Stimulated activated CD4-positive, alpha-beta T cell treated with anti-CD3 and anti-CD28 coated beads, TNF-alpha, amount 100 ng/mL, for 1 hour (primary cell): ENCODE data around the gene VMAC.

Experiments
- DNase-seq, 3 donors: peaks; one replicate each; pipeline ENCODE4 v3.0.0-alpha.2; 2020; ENCODE audit warnings: low read depth in 3 of 3, low spot score in 1 of 3

The VMAC gene

GRCh38 chr19:5927441-5927821 lies 22.8 kb downstream of the VMAC start:
- DNase-seq, result no peak

DNA sequence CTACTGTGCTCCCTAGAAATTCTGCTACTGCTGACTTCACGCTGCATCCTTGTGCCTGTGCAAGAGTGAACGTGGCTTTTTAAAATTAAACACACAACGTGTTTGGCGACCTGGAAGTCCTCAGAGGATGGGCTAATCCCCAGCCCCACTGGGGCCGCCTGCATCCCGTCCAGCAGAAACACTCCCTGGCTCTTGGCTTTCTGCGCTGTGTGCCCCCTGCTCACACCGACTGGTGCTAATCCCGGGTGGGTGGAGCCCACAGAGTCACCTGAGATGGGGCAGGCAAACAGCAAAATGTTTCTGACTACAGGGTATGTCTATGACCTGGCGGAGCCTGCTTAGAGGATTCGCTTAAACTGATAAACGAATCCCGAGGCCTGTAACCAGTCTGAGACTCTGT lies 24.5 kb downstream of the VMAC start:
- DNase-seq, result no peak

DNA sequence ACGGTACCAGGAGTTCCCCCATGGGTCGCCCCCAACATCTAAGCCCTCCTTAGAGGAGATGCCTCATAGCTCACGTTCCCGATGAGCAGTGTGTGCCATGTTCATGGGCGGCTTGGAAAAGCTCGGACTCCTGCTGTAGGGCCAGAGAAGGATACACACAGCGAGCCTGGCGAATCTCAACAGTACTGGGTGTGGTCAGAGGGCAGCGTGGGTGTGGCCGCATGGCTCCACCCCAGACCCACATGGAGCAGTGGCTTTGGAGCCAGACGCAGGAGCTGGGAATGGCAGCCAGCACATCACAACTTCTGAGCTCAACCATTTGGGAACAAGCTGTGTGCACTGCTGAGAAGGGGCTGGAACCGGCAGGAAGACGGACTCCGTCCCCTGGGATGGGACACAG lies 25.0 kb downstream of the VMAC start:
- no peak for DNase-seq

- DNase-seq, result no peak
These were observed 26.6 kb downstream of the VMAC start for GRCh38 chr19:5931251-5931650.

- DNase-seq, result no peak
These were observed 27.5 kb downstream of the VMAC start for GRCh38 chr19:5932146-5932545.

- DNase-seq, result no peak
These were observed 28.1 kb downstream of the VMAC start for GRCh38 chr19:5932609-5933262.

- no peak for DNase-seq
These were observed 28.9 kb downstream of the VMAC start for GRCh38 chr19:5933391-5934068.

DNA sequence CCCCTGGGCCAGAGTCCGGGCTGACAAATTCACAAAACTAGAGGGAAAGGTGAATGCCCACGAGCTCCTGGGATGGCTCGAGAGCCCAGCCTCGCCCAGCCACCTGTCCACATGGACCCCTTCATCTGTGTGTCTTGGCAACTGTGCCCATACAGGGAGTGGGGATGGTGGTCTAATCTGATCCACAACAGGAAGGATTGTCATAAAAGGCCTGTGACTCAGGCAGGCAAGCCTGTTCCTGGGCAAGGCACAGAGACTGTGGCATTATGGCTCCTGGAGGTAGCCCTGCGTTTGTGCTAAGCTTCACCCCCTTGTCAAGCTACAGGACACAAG lies 29.4 kb downstream of the VMAC start:
- no peak for DNase-seq

DNA sequence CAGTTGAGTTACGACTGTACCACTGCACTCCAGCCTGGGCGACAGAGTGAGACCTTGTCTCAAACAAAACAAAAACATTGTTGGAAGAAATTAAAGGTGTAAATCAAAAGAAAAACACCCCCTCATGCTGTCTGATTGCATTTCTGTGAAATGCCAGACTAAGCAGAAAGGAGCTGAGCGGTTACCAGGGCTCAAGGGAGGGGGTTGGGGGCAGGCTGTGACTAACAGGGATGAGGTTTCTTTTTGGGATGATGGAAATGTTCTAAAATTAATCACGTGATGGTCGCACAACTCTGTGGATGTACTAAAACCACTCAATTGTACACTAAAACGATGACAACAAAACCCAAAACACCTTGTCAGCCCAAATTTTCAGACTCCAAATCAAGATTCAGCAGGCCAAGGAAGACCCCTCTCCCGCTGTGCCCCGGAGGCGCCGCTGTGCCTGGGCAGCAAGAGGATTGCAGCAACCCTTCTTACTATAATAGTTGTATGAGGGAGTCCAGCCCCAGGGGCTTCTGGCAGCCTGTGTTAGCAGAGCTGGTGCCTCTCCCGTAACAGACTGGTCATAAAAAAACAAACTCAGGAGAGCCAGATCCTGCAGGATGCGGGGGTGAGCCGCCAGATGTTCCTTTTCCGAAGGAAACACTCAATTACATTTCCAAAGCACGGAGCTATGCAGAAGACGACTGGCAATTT lies 30.3 kb downstream of the VMAC start:
- DNase-seq, result no peak

DNA sequence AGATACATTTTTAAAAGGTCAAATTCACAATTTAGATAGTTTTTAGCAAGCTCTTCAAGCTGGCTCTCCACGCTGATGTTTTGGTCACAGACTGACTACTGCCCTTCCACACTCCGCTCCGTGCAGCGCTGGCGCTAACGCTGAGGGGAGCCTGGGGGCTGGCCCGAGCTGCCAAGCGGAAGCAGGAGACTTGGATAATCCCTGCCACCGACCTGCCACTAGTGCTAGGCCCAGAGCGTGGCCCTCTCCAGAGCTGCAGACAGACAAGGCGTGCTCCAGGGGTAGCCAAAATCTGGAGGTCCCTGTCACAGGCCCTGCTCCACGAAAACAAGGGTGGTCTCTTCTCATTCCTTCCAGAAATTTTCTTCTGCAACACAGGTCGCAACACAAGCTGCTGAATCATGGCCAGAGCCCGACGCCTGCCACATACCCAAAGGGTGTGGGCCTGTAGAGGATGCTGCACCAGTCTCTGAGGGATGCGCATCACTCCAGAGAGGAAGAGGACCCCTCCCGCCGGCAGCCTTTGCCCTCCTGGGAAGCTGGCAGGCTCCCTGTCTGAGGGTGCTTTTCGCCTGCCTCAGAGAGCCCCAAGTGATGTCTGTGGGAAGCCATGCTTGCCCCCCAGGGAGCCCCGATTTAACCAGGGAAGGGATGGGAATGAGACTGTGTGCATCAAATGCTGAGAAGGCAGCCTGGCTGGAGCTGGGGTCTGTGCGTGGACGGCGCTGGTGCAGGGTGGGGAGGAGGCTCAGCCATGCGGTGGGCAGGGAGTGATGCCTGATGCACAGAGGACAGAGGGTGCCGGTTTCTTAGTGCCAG lies 31.0 kb downstream of the VMAC start:
- no peak for DNase-seq

DNA sequence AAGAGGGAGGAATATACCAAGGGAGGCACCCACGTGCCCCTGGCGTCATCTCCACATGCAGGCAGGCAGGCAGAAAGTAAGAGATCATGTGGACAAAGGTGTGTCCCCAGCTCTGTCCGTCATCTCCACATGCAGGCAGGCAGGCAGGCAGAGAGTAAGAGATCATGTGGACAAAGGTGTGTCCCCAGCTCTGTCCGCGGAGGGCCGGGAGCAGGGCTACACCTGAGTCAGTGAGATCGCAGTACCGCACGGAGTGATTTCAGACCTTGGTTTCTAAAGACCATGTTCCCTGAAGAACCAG lies 31.6 kb downstream of the VMAC start:
- no peak for DNase-seq

GRCh38 chr19:5937550-5937949 lies 32.9 kb downstream of the VMAC start:
- no peak for DNase-seq

GRCh38 chr19:5940260-5941208 lies 35.9 kb downstream of the VMAC start:
- no peak for DNase-seq

GRCh38 chr19:5941673-5942072 lies 37.0 kb downstream of the VMAC start:
- DNase-seq, result no peak

DNA sequence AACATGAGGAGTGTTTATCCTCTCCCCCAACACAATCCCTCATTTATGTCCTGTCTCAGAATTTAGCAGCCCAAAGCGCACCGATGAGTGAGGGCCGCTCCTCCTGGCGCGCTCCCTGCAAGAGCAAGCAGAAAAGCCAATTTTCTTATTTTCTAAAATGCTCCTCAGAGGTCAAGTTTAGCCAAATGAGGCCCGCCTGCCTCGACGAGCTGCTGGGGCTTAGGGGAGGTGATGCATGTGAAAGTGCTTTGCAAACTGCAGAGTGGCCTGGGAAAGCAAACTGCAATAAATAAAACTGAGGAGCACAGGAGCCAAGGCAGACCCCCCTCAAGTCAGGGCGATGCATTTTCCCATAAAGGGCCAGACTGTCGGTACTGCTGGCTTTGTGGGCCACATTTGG lies 38.4 kb downstream of the VMAC start:
- DNase-seq, result no peak

GRCh38 chr19:5943623-5944022 lies 39.0 kb downstream of the VMAC start:
- DNase-seq, result no peak

DNA sequence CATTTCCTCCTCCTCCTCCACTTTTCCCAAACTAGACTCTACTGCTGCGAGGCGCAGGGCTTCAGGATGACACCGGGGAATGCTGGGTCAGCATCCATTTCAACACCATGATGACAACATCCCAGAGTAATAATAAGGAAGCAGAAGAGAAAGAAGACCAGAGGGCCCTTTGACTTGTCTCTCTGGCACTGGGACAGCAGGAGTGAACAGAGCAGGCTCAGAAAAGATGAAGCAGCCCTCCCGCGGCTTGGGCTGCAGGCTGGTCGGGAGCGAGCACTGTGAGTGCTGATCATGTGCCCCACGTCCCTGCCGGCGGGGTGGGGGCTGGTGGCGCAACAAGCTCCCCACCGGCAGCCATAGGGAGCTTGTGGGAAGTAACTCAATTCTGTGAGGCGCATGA lies 42.8 kb downstream of the VMAC start:
- no peak for DNase-seq

GRCh38 chr19:5948752-5949564 lies 44.3 kb downstream of the VMAC start:
- DNase-seq, result no peak

GRCh38 chr19:5949792-5950305 lies 45.2 kb downstream of the VMAC start:
- peak in 1 of 3 donors; percentile 22 for DNase-seq

DNA sequence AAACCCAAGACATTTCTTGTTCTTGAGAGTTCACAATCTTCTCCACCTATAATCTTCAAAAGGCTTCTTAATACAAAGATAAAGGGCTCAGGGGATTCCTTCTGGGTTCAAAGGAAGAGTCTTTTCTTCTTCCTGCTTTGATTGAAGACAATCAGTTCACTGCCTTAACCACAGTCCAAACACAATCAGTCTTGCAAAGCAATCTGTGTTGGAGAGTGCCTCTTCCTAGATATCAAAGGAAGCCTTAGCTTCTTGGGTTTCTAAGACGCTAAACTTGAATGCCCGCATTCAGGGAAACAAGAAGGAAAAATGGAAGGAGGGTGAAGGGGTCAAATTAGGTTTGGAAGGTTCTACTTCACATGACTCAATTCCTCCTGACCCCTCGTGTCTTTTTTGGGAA lies 46.1 kb downstream of the VMAC start:
- DNase-seq, result no peak
